ENCODE results near the gene MCOLN1. TPM values are rescaled to one million over a fixed set of nuclear protein-coding genes. Genes with fewer than 3 reads are reported as not detected.

The MCOLN1 gene
- total and polyA plus RNA-seq, 2 of the 8 experiments (the other 6 are each of a cell fraction or from before 2014, with no cell fraction given) = 19.1 to 40.0 TPM

DNA sequence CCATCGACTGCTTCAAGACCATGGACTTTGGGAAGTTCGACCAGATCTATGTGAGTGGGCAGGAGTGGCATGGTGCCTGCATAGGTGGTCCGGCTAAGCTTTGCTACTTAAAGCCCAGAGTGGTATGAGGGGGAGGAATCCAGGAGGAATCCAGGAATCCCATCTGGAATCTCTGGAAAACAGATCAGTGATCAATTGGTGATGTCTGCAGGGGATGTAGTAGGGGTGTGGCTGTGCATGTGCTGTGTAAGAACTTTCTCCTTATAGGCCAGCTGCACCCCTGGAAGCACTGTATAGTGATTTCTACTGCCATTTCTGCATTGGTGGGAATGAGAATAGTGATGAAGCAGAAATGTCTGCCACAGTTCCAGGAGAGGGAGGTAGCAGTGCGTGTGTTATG lies 36.7 kb downstream of the MCOLN1 start (continued):
- TF ChIP-seq, protein P1, sequence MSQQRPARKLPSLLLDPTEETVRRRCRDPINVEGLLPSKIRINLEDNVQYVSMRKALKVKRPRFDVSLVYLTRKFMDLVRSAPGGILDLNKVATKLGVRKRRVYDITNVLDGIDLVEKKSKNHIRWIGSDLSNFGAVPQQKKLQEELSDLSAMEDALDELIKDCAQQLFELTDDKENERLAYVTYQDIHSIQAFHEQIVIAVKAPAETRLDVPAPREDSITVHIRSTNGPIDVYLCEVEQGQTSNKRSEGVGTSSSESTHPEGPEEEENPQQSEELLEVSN (IDR thresholded peaks at IDR 0.05) = no peak
